ENCODE measurements around the gene ZBTB33.

The ZBTB33 gene

DNA sequence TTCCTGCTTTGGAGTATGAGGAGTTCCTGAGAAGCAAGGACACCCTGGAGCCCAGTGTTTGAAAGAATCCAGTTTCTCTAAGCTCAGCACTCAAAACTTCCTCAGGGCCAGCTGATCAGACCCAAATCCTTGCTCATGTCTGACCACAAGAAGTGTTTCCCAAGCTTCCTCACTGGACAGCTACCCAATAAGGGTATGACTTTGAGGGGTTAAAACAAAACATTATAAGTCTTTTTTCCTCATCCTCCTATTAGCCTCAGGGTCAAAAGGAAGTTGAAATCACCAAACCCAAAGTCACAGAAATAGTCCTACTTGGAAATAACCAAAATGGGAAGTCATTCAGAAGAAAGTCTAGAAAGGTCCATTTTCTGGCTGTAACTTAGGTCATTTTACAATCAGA, 13.7 kb downstream of the ZBTB33 start:
- DNase-seq: no peak

DNA sequence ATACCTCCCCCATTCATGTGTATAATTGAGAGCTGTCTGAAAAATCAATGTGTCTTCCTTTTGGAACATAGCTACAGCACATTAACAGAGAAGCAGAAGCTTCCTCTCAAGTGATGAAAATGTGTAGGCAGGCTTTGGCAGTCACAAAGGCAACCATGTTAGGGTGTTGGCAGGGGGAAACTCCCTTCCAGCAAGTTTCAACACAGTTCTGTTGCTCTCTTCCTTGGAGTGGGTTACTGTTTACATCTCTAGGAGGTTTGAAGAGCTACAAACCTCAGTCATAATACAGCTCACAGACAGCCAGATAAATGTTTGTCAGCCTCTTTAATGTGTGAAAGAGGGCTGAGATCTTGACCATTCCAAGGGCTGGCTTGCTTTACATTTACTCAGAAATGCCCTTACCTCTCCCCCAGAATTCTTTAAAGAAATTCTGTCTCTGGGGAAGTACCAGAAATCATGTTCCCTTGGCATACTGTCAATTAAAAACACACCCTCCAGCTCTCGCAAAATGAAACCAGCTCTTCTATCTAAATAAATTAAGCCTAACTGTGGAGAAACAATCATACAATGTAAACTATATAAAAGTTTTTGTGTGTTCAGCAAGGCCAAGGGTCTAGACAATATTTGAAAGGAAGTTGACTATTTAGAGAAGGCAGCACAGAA, 18.9 kb downstream of the ZBTB33 start:
- no peak for DNase-seq

- no peak for DNase-seq
These were observed 20.0 kb downstream of the ZBTB33 start for GRCh38 chrX:120270567-120270966.

- no peak for DNase-seq
These were observed 20.6 kb downstream of the ZBTB33 start for GRCh38 chrX:120271218-120271617.

DNA sequence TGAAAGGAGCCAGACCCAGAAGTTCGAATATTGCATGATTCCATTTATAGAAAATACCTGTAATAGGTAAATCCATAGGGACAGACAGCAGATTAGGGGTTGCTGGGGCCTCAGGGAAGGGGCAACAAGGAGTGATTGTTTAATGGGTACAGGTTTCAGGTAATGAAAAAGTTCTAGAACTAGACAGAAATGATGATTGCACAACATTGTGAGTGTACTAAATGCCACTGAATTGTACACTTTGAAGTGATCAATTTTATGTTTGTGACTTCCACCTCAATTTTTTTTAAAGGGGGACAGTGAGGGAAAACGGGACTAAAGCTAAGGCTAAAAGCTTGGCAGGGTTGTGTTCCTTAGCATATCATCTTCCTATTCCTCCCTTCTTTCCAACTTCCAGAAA, 23.5 kb downstream of the ZBTB33 start:
- DNase-seq: no peak

GRCh38 chrX:120274958-120275357, 24.3 kb downstream of the ZBTB33 start:
- DNase-seq: no peak

DNA sequence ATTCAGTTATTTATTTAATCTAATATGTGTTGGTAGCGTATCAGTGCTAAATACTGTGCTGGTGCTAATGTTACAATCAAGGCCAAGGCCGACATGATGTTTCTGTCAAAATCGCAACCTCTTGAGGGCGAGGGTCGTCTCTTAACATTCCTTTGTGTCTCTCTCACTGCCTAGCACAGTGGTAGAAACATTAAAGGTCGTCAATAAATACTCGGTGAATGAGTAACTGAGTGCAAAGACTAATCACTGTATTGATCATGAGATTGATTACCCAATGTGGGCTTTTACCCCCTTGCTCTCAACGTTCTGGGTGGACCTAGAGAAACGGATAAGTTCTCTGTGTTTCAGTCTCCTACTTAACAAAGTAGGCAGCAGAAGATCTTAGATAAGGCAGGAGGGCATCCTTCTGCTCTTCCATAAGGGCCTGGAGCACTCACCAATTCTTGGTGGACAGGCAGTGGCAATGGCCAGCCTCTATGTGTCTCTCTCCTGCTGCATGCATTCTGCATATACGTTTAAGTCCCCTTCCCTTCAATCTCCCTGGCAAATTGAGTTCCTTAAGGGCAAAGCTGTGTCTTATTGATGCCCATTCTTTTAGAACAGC, 30.5 kb downstream of the ZBTB33 start:
- no peak for DNase-seq

DNA sequence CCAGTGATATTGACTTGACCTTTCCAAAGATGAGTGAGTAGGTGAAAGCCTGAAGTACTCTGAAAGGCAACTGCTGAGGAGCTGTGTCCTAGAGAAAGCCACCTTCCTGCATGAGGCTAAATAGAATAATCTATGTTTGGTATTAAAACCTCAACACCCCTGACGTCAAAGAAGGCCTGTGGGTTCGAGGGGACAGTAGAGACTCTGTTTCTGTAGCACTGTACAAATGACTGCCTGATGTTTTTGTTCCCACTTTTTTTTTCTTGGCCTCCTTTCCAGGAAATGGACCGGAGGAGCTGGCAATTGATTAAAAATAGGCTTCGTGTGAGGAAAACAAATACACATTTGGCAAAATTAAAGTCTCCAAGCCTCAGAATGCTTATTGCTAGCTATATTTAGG, 31.1 kb downstream of the ZBTB33 start:
- no peak for DNase-seq

DNA sequence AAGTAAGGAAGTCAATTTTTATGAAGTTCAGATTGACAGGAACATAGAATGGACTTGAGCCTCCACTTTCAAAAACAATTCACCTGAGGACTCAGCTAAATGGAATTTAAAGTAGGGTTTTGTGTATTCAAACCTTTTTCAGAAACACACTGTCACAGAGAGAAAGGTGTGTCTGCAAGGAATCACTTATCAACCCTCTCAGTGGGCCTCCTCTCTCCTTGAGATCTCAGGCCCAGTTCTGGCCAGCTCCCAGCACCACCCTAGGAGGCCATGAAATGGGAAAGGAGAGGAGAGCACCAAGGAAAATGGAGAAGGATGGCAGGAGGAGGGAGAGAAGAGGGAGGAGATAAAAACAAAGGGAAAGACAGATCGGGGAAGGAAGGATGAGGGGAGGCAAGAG, 32.1 kb downstream of the ZBTB33 start:
- no peak for DNase-seq

- no peak for DNase-seq
These were observed 36.3 kb downstream of the ZBTB33 start for GRCh38 chrX:120286733-120287512.

- DNase-seq: no peak
These were observed 37.0 kb downstream of the ZBTB33 start for GRCh38 chrX:120287513-120288112.

DNA sequence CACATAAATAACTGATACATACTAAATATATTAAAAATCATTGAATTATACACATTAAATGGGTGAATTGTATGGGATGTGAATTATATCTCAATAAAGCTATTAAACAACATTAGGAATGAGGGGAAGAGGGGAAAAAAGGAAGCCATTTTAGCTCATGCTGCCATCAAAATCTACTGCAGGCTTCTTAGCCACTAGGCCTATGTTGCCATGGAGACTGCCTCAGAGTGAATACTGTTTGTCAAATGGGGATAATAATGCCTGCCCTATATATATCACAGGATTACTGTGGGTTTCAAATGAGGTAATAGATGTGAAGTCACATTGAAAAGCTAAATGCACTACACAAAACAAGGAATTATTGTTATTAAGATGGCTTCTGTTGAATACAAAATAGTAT, 39.5 kb downstream of the ZBTB33 start:
- no peak for DNase-seq

DNA sequence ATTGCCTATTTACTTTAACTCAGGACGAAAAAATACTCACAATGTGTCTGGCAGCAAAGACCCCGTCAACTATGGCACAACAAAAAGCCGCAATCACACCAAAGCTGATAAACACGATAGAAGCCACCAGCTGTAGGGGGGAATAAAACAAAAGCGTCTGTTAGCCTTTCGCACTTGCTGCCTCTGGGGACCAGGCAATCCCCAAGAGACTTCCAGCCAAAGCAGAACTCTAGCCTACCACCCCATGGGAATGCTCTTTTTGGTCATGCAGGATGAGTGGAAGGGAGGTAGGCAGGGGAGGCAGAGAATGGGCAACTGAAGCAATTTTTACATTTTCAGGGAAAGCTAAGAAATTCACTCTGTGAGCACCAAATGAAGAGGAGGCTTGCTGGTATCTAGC, 40.6 kb downstream of the ZBTB33 start:
- DNase-seq: no peak

DNA sequence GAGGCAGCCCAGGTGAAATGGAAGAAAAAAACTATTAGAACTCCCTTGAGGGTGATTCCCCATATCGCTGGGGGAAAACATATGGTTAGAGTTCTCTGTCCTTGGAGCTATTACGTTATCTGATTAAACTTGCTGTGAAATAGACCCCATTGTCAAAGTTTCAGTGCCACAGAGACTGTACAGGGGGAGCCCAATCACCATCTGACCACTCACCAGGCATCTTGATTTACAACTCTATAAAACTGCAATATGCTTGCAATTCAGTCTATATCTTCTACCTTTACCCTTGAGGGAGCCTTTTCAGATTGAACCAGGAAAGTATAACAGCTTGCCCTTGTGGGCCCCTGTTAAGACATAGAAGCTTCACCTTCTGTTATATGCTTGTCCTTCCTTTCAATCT, 42.4 kb downstream of the ZBTB33 start:
- no peak for DNase-seq

DNA sequence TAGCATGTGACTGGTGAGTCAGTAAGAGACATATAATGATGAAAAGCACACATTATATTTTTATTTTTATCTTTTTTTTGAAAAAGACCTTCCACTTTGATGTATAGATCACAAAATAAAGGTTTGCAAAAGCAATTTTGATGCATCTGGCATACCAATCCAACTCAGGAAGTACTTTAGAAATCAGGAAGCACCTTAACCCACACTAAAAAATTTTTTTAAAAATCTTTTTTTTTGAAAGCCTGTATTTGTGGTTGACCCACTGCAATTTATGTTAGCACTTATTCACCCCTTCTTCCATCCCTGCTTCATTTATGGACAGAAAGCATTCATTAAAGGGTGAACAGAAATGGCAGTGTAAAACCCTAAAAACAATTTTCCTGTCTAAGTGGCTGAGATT, 44.0 kb downstream of the ZBTB33 start:
- no peak for DNase-seq

DNA sequence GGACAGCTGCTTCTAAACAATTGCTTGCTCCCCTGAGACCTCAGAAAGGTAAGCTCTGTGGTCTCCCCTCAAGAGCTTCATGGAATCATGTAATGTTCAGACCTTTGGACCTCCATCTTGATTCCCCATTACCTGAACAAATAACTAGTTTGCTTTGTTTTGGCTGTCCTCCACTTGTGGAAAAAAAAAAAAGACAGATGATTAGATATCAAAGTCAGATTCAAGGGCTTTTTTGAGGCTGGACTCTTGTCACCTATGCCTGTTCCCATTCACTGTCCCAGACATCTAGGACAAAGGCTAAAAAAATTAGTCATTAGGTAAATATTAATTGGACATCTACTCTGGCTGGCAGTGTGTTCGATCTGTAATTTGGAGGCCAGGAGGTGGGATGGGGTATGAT, 47.3 kb downstream of the ZBTB33 start:
- DNase-seq: no peak

GRCh38 chrX:120299928-120300327, 49.3 kb downstream of the ZBTB33 start:
- no peak for DNase-seq

DNA sequence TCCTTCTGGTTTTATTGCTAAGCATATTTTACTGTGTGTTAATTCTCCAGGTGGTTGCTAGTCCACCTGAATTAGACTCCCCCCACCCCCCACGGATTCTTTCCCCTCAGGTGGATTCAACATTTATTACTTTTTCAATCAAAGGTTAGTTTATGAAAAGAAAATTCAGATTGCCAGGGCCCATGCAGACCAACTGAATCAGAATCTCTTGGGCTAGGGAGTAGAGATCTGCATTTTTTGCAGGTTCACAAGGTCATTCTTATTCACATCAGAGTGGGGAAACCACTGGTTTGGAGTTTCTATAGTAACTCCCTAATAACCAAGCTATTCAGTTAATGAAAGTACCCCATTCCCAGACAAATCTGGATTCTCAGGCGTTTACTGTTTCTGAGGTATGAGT, 50.9 kb downstream of the ZBTB33 start:
- DNase-seq: no peak

GRCh38 chrX:120301960-120302359, 51.3 kb downstream of the ZBTB33 start:
- no peak for DNase-seq

GRCh38 chrX:120302434-120302833, 51.8 kb downstream of the ZBTB33 start:
- no peak for DNase-seq

DNA sequence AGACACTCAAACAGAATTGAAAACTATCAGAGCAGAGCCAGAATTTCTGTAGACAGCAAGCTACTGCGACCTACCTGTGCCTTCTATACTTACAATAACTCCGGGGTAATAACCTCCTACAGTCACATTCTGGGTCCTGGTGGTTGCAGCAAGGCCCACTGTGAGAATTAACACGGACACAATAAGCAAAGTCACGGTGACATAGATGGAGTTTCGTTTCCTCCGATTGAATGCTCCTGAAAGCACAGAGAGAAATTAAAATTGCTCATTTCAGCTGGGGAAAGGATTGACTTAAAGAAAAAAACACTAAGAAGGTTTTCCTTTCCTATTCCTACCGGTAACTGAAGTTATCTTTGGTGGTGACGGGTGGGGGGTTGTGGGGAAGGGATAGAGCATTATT, 53.6 kb downstream of the ZBTB33 start:
- no peak for DNase-seq

DNA sequence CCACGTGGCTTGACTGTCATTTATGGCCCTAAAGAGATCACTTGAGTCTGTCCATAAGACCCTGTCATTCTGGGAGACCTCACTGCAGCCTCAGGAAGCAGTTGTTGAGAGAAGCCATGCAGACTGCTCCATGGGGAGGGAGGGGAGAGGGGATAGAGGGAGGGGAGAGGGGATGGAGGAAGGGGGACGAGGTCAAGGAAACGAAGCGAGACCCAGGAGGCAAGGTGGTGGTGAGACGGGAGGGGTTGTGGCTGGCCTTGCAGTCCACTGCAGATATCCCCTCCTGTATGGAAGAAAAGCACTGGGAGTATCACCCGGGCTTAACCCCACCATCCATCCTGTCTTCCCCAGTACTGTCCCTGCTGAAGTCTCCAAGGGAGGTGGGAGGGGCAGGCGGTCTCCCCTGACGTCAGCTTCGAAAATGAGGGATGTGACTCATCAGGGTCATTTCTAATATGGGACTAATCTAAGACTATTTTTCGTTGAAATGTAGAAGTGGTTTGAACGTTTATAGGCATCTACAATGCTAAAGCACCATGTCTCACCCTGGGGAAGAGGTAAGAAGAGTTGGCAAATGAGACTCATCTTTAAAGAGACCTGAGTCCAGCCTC, 55.0 kb downstream of the ZBTB33 start:
- no peak for DNase-seq

GRCh38 chrX:120306630-120307029, 56.0 kb downstream of the ZBTB33 start:
- DNase-seq: no peak
